NCI-H1105 (cell line): ENCODE measurements around the gene POP7.
"Not testable (repeated sequence)": the region's sequence is repeated elsewhere in the genome, so short reads cannot be mapped to it uniquely, and the experiment has no call there.

Experiments
- DNase-seq: peaks from one replicate; lab custom pipeline; 2025; lab: John Stamatoyannopoulos, UW

POP7 gene

DNA sequence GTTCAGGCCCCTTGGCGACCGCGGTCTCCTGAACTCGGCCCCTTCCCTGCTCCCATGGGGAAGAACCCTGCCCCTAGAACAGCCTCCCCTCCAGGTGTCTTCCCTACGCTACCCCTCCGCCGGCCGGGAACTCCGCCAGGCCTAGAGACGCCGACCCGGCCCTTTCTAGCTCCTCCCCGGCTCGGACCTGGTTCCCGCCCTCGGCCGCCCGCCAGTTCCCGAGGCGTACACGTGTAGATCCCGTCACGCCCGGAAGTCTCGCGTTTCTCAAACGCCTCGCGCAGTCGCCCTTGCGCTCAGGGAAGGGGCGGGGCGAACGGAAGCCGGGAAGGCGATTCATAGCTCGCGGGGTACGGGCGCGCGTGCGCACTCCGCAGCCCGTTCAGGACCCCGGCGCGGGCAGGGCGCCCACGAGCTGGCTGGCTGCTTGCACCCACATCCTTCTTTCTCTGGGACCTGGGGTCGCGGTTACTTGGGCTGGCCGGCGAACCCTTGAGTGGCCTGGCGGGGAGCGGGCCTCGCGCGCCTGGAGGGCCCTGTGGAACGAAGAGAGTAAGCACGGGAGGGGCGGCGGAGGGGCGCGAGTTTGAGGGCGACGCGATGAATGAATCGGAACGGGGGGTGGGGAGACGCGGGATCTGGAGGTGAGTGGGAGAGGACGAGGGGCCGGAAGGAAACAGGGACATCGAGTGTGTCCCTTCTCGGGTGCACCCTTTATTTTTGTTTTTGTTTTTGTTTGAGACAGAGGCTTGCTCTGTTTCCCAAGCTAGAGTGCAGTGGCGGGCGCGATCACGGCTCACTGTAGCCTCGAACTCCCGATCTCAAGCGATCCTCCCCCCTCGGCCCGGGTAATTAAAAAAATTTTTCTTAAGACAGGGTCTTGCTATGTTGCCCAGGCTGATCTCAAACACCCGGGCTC, at the start of gene POP7:
POP7 (plus strand) TSS at position 369 of the 919 bp plus-strand sequence. CDS start 710 bp downstream, outside the sequence.
- DNase-seq = peak; percentile 97

DNA sequence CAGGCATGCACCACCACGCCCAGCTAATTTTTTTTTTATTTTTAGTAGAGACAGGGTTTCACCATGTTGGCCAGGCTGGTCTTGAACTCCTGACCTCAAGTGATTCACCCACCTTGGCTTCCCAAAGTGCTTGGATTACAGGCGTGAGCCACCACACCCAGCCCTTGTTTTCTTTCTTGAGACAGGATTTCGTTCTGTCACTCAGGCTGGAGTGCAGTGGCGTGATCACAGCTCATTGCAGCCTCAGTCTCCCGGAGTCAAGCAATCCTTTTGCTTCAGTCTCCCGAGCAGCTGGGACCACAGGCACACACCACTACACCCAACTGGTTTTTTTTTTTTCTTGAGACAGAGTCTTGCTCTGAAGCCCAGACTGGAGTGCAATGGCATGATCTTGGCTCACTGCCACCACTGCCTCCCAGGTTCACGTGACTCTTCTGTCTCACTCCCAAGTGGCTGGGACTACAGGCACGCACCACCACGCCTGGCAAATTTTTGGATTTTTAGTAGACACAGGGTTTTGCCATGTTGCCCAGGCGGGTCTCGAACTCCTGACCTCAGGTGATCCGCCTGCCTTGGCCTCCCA, 43.6 kb upstream of the POP7 start:
- DNase-seq = not testable (repeated sequence)

DNA sequence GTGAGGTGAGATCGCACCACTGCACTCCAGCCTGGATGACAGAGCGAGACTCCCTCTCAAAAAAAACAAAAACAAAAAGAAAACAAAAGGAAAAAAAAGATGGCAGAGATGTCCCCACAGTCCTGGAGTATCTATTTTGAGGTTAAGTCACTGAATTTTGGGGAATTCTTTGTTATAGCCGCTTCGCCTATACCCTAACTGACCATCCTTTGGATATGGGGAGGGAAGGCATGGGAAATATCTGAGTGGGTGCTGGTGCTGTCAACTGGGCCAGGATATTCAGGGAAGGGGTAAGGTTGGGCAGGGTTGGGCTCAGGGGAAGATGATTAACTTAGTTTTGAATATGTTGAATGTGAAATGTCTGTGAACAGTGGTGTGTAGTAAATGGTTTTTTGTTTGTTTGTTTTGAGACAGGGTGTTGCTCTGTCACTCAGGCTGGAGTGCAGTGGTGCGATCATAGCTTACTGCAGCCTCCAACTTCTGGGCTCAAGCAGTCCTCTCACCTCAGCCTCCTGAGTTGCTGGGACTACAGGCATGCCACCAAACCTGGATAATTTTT, 40.7 kb upstream of the POP7 start:
- DNase-seq = no peak

DNA sequence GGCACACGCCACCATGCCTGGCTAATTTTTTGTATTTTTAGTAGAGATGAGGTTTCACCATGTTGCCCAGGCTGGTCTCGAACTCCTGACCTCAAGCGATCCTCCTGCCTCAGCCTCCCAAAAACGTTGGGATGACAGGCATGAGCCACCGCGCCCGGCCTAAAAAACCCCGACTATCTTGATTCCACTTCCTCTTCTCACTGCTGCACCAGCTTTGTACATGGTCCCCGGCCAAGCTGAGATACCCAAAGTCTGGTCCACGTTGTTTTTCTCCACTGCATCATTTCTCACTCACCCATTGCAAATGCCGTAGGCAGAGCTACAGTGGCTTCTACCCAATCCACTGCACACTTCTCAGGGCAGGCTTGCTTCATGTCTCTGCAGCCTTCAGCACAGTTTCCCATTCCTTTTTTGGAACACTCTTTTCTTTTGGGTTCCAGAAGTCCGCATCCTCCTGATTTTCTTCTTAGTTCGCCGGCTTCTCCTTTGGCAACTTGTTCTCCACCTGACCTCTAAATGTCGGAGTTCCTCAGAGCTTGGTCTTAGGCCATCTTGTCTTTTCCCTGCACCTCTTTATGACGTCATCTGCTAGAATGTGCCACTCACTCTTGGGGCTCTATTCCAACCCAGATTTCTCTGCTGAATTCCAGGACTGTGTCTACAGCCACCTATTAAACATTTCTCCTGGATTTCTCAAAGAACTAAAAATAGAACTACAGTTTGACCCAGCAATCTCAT, 38.4 kb upstream of the POP7 start:
- DNase-seq = no peak

DNA sequence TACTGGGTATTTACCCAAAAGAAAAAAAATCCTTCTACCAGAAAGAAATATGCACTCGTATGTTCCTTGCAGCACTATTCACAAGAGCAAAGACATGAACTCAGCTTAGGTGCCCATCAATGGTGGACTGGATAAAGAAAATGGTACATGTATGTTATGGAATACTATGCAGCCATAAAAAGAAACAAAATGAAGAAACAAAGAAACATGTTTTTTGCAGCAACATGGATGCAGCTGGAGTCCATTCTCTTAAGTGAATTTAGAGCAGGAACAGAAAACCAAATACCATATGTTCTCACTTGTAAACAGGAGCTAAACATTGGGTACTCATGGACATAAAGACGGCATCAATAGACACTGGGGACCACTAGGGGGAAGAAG, 37.9 kb upstream of the POP7 start:
- DNase-seq = no peak

DNA sequence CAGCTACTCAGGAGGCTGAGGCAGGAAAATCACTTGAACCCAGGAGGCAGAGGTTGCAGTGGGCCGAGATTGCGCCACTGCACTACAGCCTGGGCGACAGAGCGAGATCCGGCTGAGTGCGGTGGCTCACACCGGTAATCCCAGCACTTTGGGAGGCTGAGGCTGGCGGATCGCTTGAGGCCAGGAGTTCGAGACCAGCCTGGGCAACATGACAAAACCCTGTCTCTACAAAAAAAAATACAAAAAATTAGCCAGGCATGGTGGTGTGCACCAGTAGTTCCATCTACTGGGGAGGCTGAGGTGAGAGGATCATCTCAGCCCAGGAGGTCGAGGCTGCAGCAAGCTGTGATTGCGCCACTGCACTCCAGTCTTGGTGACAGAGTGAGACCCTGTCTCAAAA, 36.8 kb upstream of the POP7 start:
- DNase-seq = not testable (repeated sequence)

DNA sequence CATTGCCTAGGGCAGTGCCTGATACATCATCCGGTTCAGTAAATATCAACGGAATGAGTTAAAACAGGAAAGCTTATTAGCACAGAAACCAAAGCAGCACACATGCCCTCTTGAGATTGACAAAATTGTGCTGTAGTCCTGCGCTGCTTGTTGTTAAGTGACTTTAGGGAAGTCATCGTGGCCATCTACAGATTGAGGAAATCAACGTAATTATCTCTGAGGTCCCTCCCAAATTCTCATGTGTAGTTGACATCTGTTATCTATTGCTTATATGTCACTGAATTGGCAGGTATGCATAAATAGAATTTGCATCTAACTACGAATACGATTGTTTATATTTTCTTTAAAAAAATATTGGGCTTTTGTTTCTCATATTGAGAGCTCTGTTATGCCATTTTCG, 35.8 kb upstream of the POP7 start:
- DNase-seq = no peak

DNA sequence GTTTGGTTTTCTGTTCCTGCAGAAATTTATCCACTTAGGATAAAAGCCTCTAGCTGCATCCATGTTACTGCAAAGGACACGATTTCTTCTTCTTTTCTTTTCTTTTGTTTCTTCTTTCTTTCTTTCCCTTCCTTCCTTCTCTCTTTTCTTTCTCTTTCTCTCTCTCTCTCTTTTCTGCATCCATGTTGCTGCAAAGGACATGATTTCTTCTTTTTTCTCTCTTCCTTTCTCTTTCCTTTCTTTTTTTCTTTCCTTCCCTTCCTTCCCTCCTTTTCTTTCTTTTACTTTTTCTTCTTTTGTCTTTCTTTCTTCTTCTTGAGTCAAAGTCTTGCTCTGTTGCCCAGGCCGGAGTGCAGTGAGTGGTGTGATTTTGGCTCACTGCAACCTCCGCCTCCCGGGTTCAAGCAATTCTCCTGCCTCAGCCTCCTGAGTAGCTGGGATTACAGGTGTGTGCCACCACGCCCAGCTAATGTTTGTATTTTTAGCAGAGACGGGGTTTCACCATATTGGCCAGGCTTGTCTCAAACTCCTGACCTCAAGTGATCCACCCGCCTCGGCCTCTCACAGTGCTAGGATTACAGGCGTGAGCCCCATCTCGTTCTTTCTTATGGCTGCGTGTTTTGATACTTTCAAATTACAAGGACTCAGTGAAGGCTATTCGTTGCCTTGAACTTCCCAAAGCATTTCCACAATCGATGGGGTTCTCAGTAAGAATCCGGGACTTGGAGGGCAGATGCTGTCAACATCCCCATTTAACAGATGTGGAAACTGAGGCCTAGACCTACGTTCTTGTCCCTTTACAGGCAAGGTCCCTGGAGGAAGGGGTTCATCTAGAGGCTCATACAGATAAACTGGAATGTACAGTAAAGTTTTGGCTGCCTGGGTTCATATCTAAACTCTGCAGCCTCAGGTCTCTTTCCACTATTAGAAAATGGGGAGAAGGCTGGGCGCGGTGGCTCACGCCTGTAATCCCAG, 34.3 kb upstream of the POP7 start:
- DNase-seq = no peak

DNA sequence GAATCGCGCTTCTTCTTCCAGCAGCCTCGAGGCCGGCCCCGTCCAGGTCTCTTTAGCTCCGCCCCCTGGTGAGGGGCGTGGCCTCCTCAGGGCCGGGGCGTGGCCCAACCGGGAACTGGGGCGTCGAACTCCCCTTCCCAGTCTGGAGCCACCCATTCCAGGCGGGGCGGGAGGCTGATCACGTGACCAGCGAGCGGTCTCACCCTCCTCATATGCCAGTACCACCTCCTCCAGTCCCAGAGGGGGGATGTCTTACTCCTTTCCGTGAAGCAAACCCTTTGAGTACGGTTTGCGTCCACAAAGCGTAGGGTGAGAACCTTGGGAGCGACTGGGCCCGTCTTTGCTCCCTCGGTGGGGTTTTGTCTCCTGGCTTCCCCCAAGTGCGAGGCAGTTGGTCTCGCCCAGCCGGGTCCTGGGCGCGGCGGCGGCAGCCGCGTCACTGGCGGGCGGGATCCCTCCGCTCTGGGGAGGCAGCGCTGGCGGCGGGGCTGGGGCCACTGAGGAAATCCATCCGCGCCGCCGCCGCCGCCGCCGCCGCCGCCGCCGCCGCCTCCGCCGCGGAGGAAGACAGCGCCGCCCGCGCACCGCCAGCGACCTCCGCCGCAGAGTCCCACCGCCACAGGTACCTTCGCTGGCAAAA, 32.5 kb upstream of the POP7 start, which contains the start of gene GNB2:
GNB2 (plus strand) TSS at position 439 of the 640 bp plus-strand sequence. CDS start 2,526 bp downstream, outside the sequence.
- peak; percentile 94 for DNase-seq

DNA sequence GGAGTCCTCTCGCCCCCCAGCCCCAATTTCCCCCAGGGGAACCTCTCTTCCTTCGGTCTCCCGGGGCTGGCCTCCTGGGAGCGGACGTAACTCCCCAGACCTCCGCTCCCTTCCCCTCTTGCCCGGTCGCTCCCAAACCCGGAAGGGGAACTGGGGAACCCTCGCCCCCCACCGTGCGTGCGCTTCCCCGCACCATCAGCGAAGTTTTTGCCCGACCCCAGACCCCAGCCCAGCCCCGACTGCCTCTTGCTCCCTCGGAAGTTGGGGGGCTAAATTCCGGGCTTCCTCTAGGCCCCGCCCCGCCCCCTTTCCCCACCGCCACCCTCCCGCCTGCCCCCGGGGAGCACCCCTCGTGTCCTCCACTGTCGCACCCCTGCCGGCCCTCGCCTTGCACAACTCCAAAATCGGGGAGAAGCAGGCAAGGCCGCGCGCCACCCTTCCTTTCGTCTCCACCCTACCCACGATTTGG, 31.9 kb upstream of the POP7 start:
- no peak for DNase-seq

DNA sequence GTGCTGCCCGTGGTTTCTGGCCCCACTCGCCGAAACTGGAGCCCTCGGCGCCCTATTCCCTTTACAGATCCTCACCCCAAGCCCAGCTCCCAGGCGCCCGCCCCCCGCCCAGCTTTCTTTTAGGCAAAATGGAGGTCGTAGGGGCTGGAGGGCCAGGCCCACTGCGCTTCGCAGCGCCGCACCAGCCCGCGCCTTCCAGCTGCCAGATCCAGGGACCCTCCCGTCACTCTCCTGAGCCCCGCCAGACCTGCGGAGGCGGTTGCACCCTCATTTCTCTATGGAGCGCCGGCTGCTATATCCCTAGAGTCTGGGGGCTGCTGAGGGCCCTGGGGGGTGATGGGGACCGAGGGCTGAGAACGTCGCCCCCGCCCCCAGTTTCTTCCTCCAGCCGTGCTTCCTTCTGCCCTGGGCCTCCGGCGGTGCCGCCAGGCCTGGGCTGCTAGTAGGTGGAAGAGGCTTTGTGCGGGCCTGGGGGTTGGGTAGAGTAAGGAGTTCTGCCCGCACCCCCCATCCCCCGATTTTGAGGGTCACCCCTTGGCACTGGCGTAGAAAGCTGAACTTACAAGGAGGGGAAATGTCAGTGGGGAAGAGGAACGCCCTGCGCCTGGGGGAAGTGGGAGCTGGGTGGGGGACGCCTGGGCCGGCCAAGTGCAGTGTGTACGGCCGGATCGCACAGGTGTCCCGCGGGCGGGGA, 31.4 kb upstream of the POP7 start:
- DNase-seq = no peak

DNA sequence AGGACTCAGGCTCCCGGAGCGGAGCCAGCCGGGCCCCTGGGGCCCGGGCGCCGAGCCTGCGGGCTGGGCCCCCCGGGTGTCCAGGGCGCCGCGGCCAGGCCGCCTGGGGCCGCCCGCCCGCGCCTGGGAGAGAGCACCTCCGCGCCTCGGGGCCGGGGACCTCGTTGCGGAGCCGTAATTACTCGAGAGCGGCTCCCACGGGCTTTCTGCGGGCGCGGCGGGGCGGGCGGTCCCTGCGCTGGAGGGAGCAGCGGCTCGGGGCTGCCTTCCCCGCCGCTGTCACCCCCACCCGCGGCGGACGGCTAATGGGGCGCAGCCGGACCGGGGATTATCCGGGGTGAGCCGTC, 30.8 kb upstream of the POP7 start:
- DNase-seq = no peak

DNA sequence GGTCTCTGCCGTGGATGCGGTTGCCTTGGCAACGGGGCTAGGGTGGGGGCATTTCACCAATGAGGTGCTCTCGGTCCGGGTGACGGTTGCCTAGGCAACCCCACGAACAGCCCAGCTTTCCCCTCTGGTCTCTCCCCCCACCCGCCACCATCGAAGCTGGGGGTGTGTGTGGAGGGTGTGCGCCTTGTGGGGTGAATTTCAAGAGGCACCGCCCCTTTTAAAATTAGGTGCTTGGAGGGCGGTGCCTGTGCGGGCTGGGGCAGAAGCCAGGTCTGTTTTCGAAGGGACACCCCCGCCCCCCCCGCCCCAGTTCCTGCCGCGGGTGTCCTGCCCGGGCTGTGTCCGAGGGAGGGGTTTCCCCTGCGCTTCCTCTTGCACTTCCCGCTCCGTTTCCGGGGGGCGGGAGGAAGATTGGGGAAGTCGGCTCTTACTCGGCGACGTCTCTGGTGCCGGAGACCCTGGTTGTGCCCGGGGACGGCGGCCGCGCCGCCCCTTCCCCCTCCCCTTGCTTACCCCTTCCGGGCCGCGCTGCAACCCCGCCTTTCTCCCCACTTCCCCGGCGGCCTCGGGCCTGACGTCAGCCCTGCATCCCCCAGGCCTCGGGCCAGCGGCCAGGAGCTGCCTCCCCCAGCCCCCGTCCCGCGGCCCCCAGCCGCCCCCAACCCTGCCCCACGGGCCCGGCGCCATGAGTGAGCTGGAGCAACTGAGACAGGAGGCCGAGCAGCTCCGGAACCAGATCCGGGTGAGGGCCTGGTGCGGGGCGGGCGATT, 30.2 kb upstream of the POP7 start:
- DNase-seq = peak; percentile 79

DNA sequence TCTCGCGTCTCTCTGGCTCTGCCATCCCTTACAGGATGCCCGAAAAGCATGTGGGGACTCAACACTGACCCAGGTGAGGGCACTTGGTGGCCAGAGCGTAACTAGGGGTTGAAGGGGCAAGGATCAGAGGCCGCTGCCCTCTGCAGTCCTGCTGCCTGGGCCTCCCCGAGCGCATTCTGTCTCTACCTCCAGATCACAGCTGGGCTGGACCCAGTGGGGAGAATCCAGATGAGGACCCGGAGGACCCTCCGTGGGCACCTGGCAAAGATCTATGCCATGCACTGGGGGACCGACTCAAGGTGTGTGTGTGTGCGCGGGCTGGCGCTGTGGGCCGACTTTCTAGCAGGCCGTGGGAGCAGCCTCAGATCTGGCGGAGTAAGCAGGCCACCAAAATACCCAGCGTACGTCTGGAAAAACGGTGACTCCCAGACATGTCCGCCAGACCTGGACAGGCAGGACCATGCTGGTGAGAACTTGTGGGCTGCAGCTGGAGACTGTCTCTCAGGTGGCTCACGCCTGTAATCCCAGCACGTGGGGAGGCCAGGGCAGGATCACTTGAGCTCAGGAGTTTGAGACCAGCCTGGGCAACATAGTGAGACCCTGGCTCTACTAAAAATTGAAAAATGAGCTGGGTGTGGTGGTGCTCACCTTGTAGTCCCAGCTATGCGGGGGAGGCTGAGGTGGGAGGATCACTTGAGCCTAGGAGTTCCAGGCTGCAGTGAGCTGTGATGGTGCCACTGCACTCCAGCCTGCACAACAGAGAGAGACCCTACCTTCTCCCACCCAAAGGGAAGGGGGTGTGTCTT, 29.2 kb upstream of the POP7 start:
- no peak for DNase-seq

DNA sequence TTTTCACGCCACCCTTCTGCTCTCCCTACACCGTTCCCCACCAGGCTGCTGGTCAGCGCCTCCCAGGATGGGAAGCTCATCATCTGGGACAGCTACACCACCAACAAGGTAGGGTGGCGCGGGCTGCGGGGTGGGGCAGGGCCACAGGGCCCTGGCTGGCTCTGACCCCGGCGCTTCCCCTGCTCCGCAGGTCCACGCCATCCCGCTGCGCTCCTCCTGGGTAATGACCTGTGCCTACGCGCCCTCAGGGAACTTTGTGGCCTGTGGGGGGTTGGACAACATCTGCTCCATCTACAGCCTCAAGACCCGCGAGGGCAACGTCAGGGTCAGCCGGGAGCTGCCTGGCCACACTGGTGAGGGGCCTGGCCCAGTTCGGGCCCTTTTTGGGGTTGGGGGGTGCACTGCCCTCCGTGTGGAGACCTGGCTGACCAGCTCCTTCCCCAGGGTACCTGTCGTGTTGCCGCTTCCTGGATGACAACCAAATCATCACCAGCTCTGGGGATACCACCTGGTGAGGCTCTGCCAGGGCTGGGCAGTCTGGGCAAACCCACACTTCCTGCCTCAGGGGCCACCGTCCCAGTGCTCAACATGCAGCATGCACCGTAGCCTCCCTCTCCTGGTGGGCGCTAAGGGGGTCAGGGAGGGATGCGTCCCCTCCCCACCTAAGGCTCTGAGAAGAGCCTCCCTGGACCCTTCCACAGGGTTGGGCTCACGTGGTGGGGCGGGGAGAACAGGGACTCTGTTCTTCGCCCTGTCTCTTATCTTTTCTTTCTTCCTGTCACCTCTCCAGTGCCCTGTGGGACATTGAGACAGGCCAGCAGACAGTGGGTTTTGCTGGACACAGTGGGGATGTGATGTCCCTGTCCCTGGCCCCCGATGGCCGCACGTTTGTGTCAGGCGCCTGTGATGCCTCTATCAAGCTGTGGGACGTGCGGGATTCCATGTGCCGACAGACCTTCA, 28.3 kb upstream of the POP7 start:
- no peak for DNase-seq

DNA sequence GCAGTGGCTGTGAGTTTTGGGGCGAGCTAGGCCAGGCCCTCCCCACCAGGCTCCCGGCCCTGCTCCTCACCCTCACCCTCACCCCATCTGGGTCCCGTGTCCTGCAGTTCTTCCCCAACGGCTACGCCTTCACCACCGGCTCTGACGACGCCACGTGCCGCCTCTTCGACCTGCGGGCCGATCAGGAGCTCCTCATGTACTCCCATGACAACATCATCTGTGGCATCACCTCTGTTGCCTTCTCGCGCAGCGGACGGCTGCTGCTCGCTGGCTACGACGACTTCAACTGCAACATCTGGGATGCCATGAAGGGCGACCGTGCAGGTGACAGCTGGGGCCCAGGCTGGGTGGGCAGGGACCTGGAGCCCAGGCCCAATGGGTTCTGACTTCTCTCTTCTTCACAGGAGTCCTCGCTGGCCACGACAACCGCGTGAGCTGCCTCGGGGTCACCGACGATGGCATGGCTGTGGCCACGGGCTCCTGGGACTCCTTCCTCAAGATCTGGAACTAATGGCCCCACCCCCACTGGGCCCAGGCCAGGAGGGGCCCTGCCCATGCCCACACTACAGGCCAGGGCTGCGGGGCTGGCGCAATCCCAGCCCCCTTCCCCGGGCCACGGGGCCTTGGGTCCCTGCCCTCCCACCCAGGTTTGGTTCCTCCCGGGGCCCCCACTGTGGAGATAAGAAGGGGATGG, 27.5 kb upstream of the POP7 start:
- DNase-seq = no peak
